ENCODE results near the gene TM4SF5.
A peak's percentile ranks its signal among the peaks of the same experiment; 100 is the strongest.

Gene TM4SF5

DNA sequence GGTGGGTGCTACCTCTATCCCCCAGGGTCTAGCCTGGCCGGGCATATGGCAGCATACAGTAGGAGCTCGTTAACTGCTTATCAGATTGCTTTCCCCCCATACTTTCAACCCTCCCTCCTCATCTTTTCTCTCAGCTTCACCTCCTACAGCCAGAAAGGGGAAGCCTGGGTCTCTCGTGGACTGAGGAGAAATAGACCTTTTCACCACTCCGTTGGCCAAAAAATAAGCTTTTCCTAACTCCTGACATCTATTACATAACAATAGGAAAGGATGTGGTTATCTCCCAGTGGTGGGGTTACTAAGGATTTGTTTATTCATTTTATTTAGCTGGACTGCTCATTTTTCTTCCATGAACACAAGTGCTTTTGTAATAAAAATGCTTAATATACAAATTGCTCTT lies 23.0 kb upstream of the TM4SF5 start:
- no peak for DNase-seq

DNA sequence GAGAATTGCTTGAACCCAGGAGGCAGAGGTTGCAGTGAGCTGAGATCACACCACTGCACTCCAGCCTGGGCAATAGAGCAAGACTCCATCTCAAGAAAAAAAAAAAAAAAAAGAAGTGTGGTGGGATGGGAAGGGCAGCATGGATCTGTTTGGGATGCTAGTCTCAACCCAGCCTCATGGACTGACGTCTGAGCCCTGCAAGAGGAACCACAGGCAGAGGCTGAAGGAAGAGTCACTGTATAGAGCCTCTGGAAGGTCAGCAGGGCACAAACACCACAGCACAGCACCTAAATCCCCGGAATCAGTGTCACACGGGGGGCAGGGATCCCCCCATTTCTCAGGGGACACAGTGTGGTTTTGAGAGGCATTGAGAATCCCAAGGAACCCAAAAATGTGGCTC lies 21.1 kb upstream of the TM4SF5 start:
- DNase-seq = no peak

GRCh38 chr17:4751932-4752331 lies 19.8 kb upstream of the TM4SF5 start:
- no peak for DNase-seq

GRCh38 chr17:4753392-4753791 lies 18.3 kb upstream of the TM4SF5 start:
- DNase-seq = no peak

- DNase-seq = no peak
Observed at GRCh38 chr17:4759776-4760236, 11.9 kb upstream of the TM4SF5 start.

DNA sequence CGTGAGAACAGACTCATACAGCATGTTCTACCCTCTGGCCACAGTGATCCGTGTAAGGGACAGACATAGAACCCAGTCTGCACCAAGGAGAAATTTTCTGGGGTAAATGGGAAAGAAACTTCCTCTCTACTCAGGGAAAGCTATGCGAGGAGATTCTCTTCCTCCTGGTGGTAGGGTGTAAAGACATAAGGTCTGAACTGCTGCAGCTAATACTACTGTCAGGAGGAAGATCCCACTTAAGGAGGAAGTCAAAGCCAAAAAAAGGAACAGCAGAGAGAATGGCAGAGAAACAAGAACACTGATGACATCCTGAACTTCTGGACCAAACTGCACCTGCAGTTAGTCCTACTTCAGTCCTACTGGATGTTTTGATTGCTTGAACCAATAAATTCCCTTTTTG lies 7.1 kb upstream of the TM4SF5 start:
- DNase-seq = no peak

DNA sequence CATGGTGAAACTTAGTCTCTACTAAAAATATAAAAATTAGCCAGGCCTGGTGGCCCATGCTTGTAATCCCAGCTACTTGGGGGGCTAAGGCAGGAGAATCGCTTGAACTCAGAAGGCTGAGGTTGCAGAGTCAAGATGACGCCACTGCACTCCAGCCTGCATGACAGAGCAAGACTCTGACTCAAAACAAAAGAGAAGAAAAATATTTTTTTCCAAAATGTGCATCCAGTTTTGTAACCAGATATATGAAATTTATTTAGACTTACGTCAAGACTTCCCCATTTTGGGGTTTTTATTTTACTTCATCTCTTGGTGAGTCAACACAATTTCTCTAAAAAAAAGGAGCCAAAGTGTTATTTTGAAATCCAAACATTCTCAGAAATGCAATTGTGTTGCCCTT lies 5.5 kb upstream of the TM4SF5 start:
- DNase-seq = no peak

DNA sequence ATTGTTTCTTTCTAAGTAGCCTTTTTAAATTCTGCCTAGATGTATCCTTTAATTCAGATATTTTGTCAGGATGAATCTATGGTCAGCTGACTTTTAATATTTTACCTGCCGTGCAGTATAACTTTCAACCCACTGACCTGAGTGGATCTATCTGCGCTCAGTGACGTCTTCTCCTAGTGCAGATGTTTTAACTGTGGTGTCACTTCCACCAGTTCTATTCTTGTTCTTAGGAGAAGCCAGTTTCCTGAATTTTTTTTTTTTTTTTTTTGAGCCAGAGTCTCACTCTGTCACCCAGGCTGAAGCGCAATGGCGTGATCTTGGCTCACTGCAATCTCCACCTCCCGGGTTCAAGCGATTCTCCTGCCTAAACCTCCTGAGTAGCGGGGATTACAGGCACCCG lies 5.0 kb upstream of the TM4SF5 start:
- DNase-seq = no peak

DNA sequence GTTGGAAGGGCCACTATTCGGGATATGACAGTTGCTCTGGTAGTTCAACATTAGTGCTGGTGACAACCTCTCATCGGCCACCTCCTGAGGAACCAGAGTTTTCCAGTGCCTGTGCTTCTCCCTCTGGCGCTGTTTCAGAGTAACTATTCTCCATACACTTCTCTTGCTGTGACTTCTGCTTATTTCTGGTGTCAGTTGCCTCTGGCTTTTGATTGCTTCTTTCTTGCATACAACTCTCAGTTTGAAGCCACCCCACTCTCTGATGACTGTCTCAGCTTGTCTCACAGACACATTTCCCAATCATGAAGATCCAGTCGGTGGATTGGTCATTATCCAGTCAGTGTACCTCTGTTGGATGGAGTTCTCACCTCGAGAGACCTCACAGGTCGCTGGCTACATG lies 3.4 kb upstream of the TM4SF5 start:
- no peak for DNase-seq

DNA sequence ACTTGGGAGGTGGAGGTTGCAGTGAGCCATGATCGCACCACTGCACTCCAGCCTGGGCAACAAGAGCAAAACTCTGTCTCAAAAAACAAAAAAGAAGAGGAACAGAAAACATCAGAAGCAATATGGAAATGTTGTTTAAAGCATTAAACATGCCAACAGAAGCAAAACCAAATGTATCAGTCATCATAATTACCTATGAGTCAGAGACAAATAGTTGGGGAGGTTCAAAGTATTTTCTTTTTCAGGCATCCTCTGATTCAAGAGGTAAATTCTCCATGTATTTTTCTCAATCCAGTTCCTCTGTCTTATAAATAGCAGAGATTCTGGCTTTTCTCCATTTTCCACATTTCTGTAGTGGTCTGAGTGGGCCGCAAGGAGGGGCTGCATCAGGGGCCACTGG lies 2.1 kb upstream of the TM4SF5 start:
- DNase-seq = no peak

DNA sequence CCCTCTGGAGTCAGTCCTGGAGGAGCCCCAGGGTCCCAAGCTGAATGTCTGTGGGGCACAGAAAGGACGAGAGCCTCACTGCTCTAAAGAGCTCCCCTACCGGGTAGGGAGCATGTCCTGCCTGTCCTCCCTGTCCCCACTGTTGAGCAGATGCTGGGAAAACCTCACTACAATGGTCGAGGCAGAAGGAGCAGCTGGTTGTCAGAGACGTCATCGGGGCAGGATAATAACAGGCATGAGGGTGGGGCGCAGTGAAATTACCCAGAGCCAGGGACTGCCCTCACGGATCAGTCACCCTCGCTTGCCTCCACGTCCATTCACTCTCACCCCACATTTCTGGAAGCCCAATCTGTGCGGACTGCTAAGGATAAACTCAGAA lies 538 bp downstream of the TM4SF5 start:
- no peak for DNase-seq

DNA sequence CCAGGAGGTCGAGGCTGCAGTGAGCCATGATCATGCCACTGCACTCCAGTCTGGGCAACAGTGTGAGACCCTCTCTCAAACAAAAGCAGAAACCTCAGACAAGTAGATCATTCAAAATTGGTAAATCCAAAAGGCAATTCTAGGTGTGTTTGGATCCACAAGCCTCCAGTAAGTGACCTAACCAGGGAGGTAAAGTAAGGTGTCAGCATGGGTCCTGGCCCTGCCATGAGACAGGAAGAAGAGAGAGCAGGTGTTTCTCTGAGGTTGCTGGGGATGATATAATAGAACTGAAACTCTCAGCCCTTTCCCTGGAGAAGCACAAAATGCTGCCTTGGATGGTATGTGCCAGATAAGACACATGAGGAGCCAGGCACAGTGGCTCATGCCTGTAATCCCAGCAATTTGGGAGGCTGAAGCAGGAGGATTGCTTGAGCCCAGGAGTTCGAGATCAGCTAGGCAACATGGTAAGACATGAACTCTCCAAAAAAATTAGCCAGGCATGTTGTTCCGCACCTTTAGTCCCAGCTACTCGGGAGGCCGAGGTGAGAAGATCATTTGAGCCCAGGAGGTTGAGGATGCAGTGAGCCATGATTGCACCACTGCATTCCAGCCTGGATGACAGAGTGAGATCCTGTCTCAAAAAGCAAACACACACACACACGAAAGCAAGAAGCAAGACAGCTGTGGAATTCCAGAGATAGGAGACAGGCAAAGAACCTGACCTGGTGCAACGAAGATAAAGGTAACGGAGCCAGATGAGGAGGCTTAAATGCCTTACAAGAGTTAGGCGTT lies 6.5 kb downstream of the TM4SF5 start:
- DNase-seq = no peak

DNA sequence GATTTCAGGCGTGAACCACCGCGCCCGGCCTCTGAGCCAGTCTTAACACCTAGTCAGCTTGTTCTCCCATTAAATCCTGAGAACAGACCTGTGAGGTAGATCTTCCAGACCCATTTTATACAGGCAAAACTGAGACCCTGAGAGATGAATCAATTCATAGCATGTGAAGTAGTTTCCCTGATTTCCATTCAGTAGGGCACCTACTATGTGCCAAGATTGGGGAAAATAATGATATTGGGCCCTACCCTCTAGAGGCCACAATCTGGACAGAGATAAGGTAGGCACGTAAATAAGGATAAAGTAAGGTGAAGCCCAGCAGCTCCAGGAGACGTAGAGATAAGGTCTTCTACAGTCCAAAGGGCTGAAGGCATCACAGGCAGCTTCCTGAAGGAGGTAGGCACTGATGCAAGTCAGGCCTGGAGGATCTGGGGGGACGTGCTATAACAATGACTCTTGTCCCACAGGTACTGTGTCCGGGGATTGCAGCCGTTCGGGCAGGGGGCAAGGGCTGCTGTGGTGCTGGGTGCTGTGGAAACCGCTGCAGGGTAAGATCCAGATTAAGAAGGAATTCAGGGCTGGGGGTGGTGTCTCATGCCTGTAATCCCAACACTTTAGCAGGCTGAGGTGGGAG lies 8.8 kb downstream of the TM4SF5 start:
- no peak for DNase-seq

- no peak for DNase-seq
Observed at GRCh38 chr17:4782652-4783051, 11.0 kb downstream of the TM4SF5 start.

DNA sequence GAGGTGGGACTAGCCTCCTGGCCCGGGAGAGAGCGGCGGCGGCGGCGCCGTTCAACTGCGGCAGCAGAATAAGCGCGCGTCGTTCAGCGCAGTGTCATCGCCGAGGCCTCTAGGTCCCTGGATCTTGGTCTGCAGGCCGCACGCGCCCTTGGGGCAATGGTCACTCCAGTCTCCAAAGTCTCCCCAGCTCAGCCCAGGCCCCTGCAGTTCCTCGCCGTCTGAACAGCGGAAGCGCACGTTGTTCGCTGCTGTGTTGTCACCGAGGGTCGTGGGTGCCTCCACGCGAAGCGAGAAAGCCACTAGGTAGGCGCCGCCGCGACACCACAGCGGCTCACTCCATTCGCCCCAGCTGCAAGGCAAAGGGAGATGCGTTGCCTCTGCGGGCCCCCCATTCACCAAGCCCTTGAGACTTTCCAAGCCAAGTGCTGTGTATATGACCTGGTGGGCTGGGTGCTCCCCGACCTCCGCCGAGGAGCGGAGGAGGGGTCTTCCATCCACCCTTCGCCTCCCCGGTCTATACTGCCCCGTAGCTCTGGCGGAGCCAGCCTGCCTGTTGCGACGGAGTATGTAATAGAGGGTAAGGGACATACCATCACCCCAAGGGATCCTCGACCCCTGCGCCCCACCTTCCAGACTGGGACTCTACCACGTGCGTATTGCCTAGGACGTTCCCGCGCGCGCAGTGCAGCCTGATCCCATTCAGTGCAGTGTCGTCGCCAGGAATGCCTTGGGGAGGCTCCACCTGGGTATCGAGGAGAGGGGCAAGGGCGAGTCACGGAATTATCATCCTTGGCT lies 13.8 kb downstream of the TM4SF5 start:
- no peak for DNase-seq

DNA sequence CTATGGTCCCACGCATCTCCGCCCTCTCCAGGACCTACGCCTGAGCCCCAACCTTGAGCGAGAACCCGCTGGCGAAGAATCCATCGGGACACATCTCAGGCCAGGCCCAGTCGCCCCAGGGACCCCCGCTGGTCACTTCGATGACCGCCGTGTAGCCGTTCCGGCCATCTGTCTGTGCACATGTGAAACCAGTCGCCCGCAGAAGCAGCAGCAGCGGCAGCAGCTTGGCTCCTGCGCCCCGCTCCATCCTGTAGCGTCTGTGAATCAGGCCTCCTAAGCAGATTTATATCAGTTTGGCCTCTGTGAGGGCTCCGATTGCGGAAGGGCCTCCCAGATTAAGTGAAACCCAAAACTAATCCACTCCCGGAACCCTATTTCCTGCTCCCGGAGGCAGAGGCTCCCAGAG lies 14.4 kb downstream of the TM4SF5 start, which contains the start of gene VMO1:
Gene VMO1 (minus strand): TSS at position 259 of the 406 bp plus-strand sequence. CDS start 12 bp downstream, at position 247.
- no peak for DNase-seq

DNA sequence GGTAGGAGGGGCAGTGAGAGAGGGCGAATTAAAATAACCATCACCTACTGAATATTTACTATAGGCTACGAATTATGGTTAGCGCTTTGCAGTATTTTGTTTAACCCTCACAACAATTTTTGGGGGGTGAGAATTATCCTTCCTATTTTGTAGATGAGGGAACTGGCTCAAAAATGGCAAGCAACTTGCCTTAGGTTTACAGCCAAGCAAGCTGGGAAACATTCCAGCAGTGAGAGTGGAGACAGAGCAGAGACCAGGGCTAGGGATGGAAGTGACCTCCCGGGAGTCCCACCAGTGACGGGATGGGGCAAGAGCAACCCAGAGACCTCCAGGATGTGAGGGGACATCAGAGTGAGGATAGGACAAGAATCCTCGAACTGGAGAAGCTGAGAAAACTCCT lies 14.8 kb downstream of the TM4SF5 start:
- DNase-seq = no peak

- DNase-seq = no peak
Observed at GRCh38 chr17:4788159-4788806, 16.6 kb downstream of the TM4SF5 start.

- DNase-seq = no peak
Observed at GRCh38 chr17:4788807-4789700, 17.4 kb downstream of the TM4SF5 start, which contains the start of gene GLTPD2. GLTPD2 (plus strand) TSS chr17:4788964; CDS start chr17:4789012, 48 bp downstream.

DNA sequence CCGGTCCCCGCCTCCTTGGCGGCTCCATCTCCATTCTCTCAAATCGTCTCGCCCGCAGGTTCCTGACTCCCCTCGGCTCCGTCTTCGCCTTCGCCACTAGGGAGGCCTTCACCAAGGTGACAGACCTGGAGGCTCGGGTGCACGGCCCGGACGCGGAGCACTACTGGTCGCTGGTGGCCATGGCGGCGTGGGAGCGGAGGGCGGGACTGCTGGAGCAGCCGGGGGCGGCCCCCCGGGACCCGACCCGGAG lies 17.9 kb downstream of the TM4SF5 start:
- DNase-seq = no peak

DNA sequence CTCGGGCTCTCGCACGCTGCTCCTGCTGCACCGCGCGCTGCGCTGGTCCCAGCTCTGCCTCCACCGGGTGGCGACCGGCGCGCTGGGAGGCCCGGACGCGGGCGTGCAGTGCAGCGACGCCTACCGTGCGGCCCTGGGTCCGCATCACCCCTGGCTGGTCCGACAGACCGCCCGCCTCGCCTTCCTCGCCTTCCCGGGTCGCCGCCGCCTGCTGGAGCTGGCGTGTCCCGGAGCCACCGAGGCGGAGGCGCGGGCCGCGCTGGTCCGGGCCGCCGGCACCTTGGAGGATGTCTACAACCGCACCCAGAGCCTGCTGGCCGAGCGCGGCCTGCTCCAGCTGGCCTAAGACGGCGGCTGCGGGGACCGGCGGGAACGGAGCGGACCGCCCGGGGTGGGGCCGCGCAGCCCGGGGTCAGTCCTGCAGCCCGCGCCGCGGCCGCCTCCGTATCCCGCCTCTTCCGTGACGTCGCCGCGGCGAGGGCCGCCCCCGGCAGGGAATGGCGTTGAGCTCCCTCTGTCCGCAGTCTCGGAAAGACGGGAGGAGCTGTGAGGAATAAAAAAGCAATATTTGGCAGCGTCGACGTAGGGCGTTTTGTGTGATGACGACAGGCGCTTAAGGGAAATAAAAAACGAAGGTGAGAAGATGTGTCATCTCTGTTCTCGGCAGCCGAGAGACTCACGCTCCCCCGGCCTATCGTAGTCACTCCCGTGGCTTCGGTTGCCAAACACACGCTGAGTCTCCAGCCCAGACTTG lies 18.4 kb downstream of the TM4SF5 start:
- DNase-seq = peak; percentile 33

- no peak for DNase-seq
Observed at GRCh38 chr17:4790705-4791088, 19.0 kb downstream of the TM4SF5 start.
